Cortex of kidney (tissue), 1 donor: ENCODE measurements around the gene ELMO3.

ENCODE experiments used
- DNase-seq: peaks from one replicate; lab custom pipeline; 2025; lab: John Stamatoyannopoulos, UW

ELMO3 gene

GRCh38 chr16:67242138-67242730, 43.3 kb downstream of the ELMO3 start:
- DNase-seq = no peak

DNA sequence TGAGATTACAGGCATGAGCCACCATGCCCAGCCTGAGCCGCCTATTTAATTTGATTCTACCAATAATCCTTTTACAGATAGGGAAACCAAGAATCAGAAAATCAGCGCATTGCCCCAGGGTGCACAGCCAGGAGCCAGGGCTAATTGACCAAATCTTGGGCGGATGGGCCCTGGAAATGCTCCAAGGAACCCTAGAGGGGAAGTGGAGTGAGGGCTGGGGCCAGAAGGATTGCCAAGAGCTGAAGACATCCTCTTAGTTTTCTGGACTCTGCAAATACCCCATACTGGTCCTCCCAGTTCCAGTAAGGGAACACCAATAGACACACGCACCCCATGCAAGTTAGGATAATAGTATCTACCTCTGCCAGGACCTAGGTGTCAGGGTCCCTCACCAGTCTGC, 44.5 kb downstream of the ELMO3 start:
- DNase-seq = no peak

DNA sequence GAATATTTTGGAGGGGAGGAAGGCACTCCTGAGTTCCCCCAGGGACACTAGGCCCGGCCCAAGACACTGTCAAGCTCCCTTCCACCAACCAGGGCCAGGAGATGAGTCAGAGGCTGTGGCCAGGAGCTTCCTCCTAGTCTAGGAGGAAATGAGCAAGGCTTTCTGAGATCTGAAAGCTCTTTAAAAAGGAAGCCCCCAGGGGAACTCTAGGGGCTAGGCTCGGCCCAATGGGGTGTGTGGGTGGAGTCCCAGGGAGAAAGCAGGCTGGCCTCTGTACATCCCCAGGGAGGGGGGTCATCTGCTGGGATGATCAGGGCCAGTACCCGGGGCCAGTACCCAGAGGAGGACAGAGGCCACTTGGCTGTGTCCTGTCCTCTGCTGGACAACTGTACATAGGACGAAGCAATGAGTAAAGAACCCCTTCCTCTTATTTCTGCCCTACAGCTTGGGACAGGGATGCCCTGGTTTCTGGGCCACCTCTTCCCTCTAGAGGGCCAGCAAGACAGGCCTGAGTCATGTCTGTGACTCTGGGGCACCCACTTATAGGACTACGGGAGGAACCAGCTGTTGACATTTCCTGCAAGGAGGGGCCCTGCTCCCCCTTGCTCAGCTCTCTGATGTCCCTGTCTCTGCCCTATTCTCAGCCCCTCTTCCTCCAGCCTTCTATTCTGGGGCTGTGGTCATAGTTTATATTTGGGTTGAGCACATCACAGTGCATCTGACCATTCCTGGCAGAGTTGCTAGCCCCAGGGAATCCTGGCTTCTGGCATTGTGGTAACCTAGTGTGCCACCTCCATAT, 45.7 kb downstream of the ELMO3 start:
- no peak for DNase-seq

DNA sequence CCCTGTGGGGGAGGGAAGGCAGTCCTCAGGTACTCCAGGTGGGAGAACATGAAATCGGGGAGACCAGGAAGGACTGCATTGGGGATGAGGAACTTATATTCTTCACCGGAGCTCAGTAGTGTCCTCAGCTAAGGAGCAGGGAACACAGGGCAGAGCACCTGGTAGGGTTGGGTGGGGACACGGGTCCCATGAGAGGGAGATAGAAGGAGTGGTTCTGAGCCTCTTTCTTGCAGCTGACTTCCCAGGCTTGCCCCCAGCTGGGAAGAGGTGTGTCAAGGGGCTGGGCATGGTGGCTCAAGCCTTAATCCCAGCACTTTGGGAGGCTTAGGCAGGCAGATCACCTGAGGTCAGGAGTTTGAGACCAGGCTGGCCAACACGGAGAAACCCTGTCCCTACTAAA, 46.3 kb downstream of the ELMO3 start:
- DNase-seq = no peak

- DNase-seq = no peak
These were observed 46.7 kb downstream of the ELMO3 start for GRCh38 chr16:67245674-67246080.

DNA sequence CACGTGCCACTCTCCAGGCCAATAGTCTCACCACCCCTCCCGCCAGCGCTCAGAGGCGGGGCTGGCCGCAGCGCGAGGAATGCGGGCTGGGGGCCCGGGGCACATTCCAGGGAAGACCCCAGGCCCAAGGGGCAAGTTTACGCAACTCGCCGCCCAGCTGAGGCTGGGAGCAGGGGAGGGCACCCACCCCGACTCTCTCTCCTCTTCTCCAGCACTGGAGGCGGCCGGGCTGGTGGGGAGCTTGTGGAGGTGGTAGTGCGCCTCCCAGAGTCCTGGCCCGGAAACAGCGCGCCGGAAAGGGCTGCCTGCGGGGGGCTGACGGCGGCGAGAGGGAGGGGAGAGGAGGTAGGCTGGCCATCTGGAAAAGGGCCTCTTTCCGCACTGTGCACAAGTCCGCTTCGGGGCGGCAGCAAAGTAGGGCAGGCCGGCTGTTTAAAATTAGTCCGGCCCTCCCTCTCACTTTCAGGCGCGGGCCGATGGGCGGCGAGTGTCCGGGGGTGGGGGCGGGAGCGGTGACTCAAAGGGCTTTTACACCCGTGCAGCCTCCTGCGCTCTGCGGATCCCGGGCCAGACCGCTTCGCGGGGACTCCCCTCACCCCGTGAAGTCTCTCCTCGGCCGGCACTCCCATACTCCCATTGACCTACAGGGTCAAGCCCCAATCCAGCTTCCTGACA, 47.3 kb downstream of the ELMO3 start:
- no peak for DNase-seq

- DNase-seq = no peak
These were observed 47.8 kb downstream of the ELMO3 start for GRCh38 chr16:67246756-67247191.

DNA sequence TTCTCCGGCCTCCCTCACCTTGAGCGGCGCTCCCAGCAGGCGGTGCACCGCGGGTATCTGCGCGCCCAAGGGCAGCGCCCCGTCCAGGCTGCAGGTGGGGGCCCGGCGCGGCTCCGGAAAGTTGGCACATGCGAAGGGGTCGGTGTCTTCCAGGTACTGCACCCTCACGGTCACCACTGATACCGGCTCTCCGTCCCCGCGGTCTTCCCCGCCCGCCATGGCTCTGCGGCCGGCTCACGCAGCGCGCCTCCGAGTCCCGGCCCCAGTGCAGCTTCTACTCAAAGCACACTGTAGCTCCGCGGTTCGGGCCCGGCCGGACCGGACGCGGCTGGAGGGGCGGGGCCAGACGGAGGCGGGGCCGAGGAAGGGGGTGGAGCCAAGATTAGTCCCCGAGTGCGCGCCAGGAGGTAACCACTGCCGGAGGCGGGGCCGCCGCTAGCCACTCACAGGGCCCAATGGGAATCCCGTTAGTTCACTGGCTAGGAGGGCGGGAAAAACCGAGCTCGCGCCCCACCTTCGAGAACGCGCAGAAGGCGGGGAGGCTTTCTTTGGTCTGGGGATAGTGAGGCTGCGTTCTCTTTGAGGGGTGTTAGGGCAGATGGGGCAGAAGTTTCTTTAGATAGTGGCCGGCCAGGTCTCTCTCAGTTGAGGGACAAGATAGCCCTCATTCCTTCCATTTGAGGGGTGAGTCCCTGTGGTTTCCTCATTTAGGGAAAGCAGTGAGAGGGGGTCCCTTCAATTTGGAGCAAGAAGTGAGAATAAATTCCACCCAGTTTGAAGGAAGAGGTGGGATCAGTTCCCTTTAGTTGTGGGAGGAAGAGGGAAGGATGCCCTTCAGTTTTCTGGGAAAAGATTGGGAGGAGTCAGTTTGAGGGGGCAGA, 48.5 kb downstream of the ELMO3 start, which contains the start of gene FHOD1:
FHOD1 (minus strand) TSS at position 290 of the 881 bp plus-strand sequence; CDS start at position 219, 71 bp downstream.
- peak; percentile 58 for DNase-seq

DNA sequence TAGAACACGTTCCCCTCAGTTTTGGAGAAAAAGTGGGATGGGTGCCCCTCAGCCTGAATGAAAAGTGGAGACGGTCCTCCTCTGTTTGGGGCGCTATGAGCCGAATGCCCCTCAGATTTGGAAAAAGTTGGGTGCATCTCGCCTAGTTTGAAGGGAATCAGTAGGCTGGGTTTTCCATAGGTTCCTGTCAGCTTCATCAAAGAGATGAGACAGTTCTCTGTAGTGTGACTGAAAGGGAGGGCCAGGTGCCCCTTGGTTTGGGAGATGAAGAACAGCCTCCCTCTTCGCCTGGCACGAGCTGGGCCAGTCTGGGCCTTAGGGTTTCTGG, 49.1 kb downstream of the ELMO3 start:
- DNase-seq = no peak

GRCh38 chr16:67248401-67249177, 49.7 kb downstream of the ELMO3 start, which contains the start of gene SLC9A5:
Gene SLC9A5 (plus strand): TSS chr16:67248979. CDS start chr16:67249015, 36 bp downstream.
- no peak for DNase-seq

- no peak for DNase-seq
These were observed 50.5 kb downstream of the ELMO3 start for GRCh38 chr16:67249178-67250044.

GRCh38 chr16:67250045-67250327, 51.1 kb downstream of the ELMO3 start:
- no peak for DNase-seq

- no peak for DNase-seq
These were observed 53.9 kb downstream of the ELMO3 start for GRCh38 chr16:67252609-67253497.
